ENCODE data around the gene ZNF385B. TPM values are rescaled to one million over a fixed set of nuclear protein-coding genes. Genes with fewer than 3 reads are reported as not detected.

Gene ZNF385B
- total RNA-seq, 1 donor from 2014 or later = 1.9 TPM

- TF ChIP-seq, protein P1, sequence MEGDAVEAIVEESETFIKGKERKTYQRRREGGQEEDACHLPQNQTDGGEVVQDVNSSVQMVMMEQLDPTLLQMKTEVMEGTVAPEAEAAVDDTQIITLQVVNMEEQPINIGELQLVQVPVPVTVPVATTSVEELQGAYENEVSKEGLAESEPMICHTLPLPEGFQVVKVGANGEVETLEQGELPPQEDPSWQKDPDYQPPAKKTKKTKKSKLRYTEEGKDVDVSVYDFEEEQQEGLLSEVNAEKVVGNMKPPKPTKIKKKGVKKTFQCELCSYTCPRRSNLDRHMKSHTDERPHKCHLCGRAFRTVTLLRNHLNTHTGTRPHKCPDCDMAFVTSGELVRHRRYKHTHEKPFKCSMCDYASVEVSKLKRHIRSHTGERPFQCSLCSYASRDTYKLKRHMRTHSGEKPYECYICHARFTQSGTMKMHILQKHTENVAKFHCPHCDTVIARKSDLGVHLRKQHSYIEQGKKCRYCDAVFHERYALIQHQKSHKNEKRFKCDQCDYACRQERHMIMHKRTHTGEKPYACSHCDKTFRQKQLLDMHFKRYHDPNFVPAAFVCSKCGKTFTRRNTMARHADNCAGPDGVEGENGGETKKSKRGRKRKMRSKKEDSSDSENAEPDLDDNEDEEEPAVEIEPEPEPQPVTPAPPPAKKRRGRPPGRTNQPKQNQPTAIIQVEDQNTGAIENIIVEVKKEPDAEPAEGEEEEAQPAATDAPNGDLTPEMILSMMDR (conservative IDR thresholded peaks at IDR 0.05) = no peak
- H3K36me3 Mint-ChIP-seq = no peaks in the 10 kb centered on the region
- peaks cover 2% of the 10 kb centered on the region for H3K27me3 Mint-ChIP-seq
- no peak overlapping the region for H3K4me3 Mint-ChIP-seq
- H3K4me1 Mint-ChIP-seq (ENCODE audit: unreplicated experiment) = no peaks in the 10 kb centered on the region
- no peak overlapping the region for H3K27ac Mint-ChIP-seq
- DNase-seq (ENCODE audit: extremely low spot score, unreplicated experiment) = no peak
- no peaks in the 10 kb centered on the region for H3K9me3 Mint-ChIP-seq
Observed at GRCh38 chr2:179654806-179655205, 206.6 kb downstream of the ZNF385B start.

- H3K4me1 Mint-ChIP-seq (ENCODE audit: unreplicated experiment) = peaks cover under 1% of the 10 kb centered on the region
Observed at GRCh38 chr2:179652296-179652695, 209.1 kb downstream of the ZNF385B start.

GRCh38 chr2:179650420-179650819 lies 211.0 kb downstream of the ZNF385B start:
- Mint-ChIP-seq H3K4me1 (ENCODE audit: unreplicated experiment) (peaks cover 6% of the 10 kb centered on the region), H3K27me3 (peaks cover 13% of the 10 kb centered on the region), H3K9me3 (no peaks in the 10 kb centered on the region), H3K4me3 (no peak overlapping the region), H3K36me3 (no peaks in the 10 kb centered on the region), H3K27ac (no peak overlapping the region)
- TF ChIP-seq, protein P1 (conservative IDR thresholded peaks at IDR 0.05) = no peak
- no peak for DNase-seq (ENCODE audit: extremely low spot score, unreplicated experiment)

More at GRCh38 chr2:179652296-179652695, 209.1 kb downstream of the ZNF385B start:
- Mint-ChIP-seq H3K27ac (no peak overlapping the region), H3K27me3 (peaks cover 8% of the 10 kb centered on the region), H3K36me3 (no peaks in the 10 kb centered on the region), H3K9me3 (no peaks in the 10 kb centered on the region), H3K4me3 (no peak overlapping the region)
- TF ChIP-seq, protein P1 (conservative IDR thresholded peaks at IDR 0.05) = no peak
- DNase-seq (ENCODE audit: extremely low spot score, unreplicated experiment) = no peak

DNA sequence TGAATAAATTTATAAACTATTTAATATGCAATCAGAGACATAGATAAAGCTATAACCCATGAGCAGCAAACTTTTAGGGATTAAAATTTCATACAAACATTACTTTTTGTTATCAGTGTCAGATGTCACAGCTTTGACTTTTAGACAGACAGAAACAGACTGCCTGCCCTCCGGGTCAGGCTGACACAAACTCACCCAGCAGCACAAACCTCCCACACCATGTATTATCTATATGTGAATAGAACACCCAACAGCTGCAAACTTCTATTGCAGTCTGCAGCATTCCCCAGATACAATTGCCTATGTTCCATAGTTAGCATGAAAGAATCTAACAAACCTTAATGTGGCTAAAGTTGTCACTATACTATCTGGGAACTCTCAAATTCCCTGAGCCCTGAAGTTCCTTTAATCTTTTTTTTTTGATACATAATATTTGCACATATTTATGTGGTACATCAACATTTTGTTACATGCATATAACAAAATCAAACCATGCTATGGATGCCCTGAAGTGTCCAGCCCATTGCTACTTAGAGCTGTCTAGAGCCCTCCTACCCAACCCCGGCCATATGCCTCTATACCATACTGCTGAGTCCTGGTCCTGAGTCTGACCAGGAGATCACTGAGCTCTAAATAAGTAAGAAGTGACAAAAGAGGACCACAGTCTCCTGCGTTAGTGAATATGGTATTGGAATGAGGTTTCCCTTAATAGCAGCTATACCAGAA lies 214.4 kb downstream of the ZNF385B start:
- Mint-ChIP-seq H3K27me3 (peaks cover 18% of the 10 kb centered on the region), H3K4me3 (no peak overlapping the region), H3K4me1 (ENCODE audit: unreplicated experiment) (peaks cover 6% of the 10 kb centered on the region), H3K9me3 (no peaks in the 10 kb centered on the region), H3K36me3 (no peaks in the 10 kb centered on the region), H3K27ac (no peak overlapping the region)
- no peak for DNase-seq (ENCODE audit: extremely low spot score, unreplicated experiment)
- TF ChIP-seq, protein P1 (conservative IDR thresholded peaks at IDR 0.05) = no peak

DNA sequence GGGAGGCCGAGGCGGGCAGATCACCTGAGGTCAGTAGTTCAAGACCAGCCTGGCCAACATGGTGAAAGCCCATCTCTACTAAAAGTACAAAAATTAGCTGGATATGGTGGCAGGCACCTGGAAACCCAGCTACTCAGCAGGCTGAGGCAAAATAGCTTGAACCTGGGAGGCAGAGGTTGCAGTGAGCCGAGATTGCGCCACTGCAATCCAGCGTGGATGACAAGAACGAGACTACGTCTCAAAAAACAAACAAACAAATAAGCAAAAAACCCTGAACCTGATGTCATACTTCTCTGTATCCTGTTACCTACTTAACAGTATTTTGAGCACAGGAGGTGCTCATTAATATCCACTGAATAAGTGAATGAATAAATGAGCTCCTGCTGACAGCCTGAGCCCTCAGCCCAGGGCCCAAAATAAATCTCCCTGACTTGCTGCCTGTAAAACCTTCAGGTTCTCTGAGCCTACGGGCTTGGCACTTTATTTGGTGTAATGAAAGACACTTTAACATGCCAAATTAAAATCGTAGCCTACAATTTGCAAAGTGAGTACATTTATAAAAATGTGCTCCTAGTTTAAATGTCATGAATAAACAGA lies 215.1 kb downstream of the ZNF385B start:
- Mint-ChIP-seq H3K4me3 (no peak overlapping the region), H3K27me3 (peaks cover 18% of the 10 kb centered on the region), H3K36me3 (no peaks in the 10 kb centered on the region), H3K9me3 (no peaks in the 10 kb centered on the region), H3K27ac (no peak overlapping the region), H3K4me1 (ENCODE audit: unreplicated experiment) (peaks cover 6% of the 10 kb centered on the region)
- no peak for DNase-seq (ENCODE audit: extremely low spot score, unreplicated experiment)
- TF ChIP-seq, protein P1 (conservative IDR thresholded peaks at IDR 0.05) = no peak

Measured in type B pancreatic cell (in vitro differentiated cells).